ENCODE measurements around the gene ELMO1.

GRCh38 chr7:37095122-37095521 is 353.5 kb downstream of the ELMO1 start:
- TF ChIP-seq CHD4 (IDR thresholded peaks at IDR 0.05; ENCODE audit: borderline replicate concordance, low read length) (no peak), POLR2A (IDR thresholded peaks at IDR 0.05; ENCODE audit: insufficient read depth in 1 of 2, low read depth in 2 of 2, low read length in 2 of 2) (no peak)

Measured in HepG2 (cell line).